ENCODE measurements around the gene SH3D19.

The SH3D19 gene

DNA sequence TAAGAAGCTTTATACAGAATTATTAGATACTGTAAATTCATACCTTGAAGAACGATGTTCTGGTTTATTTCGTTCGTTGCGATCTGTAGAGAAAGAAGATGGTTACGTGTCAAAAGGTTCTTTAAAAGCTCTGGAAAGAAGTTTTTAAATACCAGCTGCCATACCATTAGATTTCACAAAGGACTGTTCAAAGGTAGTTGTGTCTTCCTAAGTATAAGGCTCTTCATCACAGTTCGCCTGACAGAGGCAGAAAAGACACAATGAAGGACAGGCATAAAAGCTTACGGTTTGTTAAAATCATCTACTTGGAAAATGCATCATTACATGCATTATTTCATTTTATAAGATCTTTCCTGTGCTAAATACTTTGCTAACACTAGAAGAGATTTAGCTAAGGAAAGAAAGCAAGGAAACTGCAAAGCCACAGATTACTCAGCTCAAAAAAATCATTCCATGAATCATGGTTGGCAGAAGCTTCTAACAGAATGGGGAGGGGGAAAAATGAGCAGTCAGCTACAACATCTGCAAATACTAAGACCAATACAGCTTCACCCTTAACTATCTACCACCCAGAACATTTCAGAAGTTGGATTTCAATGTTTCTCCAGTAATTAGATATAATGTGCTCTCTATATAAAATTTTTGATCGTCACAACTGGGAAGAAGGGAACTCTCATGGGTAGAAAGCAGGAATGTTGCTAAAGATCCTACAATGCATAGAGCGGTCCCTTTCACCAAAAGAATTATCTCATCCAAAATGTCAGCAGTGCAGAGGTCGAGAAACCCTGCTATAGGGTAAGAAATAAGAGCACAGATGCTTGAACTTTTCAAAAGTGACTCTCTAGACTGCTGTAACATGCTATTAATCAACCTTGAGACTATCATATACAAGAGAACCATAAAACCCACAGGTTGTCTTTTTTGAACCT, 99.1 kb downstream of the SH3D19 start:
- no peak for DNase-seq

DNA sequence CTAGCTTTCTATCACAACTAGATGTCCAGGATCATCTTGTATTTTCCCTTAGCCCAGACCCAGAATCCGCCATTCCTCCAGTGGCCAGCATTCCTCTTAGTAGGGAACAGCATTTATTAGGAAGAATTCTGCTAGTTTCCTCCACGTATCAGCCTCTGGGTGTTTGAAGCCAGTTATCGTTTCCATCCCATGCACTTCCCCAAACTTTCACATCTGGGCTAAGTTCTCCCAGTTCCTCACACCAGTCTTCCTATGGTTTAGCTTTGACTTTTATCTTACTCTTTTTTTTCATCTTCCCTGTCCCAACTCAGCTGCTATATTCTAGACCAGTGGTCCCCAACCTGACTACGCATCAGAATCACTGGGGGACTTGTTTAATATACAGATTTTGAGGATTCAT, 101.9 kb downstream of the SH3D19 start:
- no peak for DNase-seq

DNA sequence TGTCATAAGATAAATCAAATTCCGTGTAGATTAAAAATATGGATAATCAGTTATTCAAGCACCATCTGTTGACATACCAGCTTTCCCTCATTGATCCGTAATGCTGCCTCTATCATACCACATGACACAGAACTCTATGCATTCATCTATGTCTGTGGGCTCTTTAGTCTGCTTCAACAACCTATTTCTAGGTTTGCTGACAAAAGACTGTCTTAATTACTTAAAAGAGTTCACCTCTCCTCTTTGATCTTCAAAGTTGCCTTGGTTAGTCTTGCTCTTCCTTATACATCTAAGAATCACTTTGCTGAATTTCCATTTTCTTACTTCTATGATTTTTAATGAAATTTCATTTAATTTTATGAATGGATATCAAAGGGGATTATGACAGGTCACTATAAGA, 105.5 kb downstream of the SH3D19 start:
- DNase-seq = no peak

DNA sequence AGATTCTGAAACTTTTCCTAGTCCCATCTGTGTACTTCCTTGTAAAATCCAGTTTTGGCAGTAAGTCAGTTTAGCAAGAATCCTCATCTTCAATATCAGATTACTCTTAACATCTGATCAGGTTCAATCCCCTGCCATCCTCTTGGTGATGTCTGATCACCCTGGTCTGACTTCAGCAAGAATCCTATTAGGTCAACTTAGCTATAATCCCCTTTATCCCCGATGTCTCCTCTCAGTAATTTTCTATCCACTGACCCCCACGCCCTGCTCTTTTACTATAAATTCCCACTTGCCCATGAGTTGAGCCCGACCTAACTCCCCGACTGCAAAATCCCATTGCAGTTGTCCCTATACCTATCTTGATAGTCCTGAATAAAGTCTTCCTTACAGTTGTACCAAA, 106.3 kb downstream of the SH3D19 start:
- DNase-seq = no peak

DNA sequence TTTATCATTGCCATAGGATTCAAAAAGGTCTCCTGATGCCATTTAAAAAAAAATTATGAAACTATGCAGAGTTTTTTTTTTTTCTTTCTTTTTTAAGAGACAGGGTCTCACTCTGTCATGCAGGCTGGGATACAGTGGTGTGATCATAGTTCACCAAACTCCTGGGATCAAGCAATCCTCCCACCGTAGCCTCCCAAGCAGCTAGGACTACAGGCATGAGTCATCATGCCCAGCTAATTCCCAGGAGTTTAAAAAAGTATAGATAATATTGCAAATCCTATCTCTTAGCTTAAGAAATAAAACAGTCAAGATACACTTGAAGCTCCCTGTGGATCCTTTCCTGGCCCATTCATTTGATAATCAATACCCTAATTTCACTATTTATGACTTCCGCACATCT, 107.1 kb downstream of the SH3D19 start:
- no peak for DNase-seq

DNA sequence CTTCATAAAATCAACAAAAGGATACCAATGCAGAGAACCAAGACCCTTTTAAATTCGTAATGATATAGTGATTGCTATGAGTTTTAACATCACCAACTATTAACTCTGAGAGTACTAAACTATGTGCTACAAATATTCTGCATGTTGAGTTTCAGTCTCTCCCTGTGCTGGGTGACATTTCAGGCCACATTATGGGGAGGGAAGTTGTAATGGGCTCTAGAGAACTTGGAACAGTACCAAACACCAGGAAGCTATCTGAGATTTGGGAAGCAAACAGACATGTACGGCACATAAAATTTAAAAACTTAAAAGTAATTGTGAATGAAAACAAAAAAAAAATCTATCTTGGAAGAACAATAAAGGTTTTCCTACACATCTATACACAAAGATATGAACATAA, 108.1 kb downstream of the SH3D19 start:
- no peak for DNase-seq

DNA sequence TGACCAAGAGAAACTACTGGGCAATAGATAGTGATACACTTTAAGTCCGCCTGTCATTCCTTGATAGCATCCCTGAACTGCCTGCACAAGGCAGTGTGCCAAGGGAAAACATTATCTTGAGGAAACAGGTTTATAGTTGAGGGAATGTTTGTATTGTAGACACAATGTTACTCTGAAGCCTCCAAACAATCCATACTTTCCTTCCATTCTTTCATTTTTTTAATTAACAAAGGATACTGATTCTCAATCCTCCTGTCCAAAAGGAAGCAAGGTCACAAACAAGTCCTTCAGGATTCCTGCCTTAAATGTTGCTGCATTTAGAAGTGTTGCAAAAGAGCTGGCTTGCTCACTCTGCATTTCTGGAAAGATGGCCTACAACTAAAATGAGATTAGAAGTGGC, 110.1 kb downstream of the SH3D19 start:
- no peak for DNase-seq

DNA sequence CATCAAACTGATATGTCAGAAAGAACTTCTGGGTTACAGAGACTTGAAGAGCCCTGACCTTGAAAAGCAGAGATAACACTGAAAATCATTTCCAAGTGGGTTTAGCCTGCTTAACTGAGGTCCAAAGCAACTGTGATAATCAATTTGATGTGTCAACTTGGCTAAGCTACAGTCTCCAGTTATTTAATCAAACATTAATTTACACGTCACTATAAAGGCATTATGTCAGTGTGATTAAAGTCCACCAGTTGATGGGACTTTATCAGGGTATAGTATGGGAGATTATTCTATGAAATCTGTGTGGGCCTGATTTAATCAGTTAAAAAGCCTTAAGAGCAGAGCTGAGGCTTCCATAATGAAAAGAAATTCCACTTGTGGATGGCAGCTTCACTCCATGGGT, 117.5 kb downstream of the SH3D19 start:
- no peak for DNase-seq

DNA sequence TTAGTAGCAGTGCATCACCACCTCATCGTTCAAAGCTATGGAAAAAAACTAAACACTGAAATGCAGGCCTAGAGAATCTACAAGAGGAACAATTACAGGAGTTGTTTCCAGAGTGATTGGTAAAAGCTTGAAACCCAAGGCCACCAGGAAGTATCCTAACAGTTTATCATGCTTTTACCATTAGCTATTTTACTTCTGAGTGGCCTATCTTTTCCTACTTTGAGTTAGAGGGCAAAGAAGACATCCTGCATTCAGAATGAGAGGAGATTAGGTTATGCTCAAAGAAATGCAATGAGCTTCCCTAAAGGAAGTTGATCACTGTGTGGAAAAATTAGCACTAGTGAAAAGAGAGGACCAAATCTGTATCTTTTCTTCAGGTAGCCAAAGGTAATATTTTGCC, 118.2 kb downstream of the SH3D19 start:
- DNase-seq = no peak

DNA sequence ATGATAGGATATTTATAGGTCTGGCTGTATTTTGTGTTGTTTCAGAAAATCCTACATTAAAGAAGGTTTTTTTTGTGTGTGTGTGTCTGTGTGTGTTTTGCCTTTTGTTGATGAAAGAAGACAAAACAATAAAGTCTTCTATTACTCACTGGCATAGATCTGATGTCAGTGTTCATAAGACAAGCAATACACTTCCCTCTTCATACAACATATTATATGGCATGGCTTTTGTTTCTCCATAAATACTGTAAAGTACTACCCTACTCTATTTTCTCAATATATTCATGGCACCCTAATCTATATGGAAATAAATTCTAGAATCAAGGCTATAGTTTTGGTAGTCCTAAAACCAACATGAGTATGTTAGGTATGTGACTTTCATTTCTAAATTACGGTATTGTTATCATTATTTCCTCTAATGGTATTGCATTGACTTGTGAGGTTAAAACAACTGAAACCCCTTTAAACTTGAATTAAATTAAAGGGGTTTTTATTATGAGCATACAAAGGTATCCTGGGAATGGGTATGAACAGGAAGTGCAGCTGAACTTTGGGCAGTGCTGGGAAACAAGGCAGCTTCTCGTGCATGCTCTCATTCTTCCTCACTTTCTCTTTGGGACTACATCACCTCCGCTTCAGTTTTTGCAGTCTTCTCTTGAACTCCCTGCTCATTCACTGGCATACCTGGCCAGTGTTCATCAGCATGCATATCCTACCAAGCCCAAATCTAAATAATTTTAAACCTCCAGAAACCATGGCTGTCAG, 119.0 kb downstream of the SH3D19 start:
- no peak for DNase-seq

DNA sequence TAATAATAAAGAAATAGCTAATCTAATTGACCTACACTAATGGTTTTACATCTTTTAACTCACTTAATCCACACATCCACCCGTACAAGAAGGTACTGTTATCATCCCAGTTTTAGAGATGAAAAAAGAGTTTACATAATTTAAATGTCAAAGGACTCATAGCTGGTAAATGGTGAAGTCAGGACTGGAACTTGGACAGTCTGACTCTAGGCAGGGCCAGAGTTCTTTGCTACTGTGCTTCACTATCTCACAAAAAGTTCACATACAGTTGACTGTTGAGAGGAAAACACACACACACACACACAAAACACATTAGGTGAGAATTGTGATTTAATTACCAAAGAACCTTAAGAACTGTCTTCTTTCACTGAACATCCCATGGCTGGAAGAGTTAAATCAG, 119.7 kb downstream of the SH3D19 start:
- no peak for DNase-seq

DNA sequence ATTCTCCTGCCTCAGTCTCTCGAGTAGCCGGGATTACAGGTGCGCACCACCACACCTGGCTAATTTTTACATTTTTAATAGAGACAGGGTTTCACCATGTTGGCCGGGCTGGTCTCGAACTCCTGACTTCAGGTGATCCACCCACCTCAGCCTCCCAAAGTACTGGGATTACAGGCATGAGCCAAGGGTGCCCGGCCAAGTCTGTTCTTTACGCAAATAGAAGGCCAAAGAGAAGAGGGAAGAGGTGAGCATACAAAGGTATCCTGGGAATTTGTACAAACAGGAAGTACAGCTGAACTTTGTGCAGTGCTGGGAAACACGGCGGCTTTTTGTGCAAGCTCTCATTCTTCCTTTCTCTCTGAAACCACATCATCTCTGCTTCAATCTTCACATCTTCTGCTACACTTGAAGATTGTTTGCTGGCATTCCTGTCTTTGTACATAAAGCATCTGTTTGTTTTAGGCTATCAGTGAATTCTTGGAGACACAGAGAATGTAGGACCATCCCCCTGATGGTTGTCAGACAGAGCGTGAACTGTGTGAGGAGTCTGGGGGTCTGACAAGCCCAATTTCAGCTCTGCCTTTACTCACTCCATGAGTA, 120.4 kb downstream of the SH3D19 start:
- no peak for DNase-seq

DNA sequence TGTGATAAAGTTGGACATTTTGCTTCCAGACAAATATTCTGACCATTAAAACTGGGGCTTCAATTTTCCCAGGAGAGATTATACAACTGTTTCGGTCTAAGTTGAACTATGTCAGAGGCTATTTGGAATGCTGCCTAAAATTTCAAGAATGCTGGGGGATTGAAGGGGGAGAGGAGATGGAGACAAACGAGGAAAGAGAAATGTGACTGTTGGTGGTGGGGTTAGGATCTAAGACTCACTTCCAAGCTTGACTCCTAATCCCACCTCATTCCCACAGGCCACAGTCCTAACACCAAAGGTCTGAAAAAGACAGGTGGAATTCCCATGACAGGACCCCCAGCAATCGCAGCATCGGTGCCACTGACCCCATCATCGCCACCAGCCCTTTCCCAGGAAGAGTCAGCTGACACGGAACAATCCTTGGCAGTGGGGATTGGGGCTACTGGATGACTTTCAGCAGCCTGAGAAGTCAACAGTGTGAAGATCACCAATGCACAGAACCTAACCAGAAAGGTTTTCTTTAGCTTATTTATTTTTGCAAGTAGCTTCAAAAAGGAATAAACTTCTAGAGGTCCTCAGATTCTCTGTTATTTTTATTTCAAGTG, 122.5 kb downstream of the SH3D19 start:
- DNase-seq = no peak

DNA sequence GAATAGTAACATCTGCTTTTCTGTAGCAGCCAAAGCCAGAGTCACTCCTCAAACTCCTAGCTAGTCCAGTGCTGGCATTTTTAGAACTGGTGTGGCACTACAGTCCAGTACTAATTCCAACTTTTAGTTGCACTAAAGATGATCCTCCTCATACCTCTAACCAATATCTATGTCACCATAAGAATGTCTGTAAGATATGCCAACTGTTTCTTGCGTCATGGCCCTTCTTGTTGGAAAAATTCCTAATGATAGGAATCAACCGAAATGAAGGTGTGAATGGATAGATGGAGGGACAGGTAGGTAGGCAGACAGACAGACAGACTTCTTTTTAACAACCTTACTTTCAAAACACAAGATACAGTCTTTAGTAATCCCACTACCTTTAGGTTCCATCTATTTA, 123.0 kb downstream of the SH3D19 start:
- no peak for DNase-seq

DNA sequence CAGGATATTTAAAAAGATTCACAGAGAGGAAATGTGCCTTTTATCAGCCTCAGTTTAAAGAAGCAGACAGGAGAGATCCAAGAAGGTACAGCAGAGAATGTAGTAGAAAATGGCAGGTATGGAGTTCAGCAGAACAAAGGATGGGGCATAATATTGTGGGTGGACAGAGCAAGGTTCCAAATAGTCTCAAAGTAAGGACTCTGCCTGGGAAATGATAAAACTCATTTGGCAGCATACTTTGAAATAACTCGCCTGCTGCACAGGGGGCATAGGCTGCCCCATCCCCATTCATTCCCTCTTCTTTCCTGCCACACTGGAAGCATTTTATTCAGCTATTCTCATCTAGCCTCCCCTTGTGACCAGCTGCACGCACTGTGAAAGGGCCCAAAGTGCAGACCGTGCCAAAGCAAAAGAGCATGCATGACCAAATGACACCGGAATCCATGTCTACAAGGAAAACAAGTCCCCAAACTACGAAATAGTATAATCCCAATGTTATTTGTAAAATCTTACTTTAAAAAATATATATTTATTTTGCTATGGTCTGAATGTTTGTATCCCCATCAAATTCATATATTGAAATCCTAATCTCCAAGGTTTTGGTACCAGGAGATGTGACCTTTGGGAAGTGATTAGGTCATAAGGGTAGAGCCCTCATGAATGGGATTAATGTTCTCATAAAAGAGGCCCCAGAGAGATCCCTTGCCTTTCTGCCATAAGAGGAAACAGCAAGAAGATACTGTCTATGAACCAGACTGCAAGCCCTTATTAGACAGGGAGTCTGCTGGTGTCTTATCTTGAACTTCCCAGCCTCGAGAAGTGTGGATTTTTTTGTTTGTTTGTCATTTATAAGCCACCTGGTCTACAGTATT, 125.8 kb downstream of the SH3D19 start:
- no peak for DNase-seq

DNA sequence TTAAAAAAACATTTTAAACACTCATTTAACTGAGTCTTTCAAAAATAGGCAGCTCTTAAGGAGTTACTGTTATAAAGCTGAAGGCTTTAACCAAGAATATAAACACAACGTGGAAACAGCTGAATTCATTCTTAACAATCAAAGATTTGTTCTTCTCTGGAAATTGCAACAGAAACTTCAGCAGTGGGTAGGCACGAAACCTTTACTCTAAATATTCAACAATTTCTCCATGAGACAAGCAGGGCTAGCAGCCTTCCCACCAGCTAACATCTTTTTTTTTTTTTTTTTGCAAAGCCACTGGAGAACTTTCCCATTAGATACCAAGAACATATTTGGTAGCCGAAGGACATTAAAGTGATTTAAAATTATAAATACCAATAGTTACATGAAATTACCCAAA, 126.7 kb downstream of the SH3D19 start:
- DNase-seq = no peak

DNA sequence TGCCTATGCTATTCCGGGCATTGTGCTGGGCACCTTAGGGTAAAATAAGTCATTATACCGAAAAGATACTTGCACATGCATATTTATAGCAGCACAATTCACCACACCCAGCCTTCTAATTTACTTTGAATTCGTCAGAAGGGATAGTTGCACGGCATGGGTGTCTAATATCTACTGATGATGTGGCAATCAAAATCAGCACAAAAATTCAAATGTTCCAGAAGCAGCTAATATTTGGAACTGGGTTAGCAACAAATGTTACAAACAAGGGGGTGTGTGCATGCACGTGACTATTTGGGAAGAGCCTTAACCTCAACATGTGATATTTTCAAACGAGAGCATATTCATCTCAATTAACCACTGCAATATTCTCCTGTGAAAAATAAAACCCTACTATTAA, 128.2 kb downstream of the SH3D19 start:
- no peak for DNase-seq

DNA sequence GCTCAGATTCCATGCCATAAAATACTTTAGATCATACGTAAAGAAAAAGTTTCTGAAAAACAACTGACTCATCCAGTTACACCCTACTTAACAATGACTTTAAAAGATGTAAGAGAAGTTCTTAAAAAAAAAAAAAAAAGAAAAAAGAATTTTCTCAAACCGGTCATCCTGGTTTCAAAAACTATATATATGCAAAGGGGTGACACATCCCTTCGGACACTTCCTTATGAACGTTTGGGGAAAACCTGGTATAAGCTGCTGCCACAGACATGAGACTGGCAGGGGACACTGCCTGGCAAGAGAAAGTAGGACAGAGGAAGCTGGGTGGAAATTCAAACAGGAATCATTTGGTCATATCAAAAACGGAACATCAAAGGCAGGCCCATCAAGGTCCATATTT, 129.6 kb downstream of the SH3D19 start:
- DNase-seq = no peak

DNA sequence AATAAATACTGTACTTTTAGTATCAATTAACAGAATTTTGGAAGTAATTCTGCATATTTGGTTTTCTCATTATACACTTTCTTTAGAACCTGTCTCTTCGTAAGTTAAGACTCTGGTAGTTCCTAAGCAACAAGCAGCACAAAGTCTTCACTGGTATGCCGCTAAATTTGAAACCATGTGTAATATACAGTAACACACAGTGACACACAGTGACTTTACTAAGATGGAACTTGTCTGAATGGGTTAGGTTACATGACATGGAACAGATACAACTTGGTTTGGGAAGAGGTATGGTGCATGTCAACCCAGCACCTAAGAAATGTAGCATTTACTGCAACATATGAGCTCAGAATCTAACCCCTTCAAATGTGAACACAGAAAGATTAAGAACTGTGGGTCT, 132.0 kb downstream of the SH3D19 start:
- DNase-seq = no peak

DNA sequence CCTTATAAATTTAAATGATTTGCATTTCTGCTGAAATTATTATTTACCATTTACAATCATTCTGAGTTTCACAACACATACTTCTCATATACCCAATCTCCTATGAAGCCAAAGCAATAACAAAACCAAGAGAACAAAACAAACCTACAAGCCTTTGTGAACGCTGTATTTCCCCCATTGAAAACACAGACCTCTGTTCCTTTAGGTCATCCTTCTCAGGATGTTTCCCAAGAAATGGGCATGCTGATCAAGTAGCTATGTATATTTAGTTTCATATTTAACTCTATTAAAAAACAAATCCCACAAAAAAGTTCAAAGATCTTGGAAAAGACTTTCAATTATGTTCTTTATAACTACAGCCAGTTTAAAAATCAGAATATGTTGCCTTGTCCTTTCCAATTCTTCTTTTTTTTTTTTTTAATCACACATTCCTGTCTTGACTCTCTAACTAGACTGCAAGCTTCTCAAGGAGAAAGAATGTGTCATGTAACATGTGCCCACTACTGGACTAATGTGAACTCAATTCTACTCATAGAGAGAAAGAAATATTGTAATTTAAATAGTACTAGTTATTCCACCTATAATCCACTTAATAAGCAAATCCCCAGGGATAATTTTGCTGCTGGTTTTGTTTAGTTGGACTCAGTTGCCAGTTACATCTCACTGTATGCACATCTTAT, 132.7 kb downstream of the SH3D19 start:
- no peak for DNase-seq

DNA sequence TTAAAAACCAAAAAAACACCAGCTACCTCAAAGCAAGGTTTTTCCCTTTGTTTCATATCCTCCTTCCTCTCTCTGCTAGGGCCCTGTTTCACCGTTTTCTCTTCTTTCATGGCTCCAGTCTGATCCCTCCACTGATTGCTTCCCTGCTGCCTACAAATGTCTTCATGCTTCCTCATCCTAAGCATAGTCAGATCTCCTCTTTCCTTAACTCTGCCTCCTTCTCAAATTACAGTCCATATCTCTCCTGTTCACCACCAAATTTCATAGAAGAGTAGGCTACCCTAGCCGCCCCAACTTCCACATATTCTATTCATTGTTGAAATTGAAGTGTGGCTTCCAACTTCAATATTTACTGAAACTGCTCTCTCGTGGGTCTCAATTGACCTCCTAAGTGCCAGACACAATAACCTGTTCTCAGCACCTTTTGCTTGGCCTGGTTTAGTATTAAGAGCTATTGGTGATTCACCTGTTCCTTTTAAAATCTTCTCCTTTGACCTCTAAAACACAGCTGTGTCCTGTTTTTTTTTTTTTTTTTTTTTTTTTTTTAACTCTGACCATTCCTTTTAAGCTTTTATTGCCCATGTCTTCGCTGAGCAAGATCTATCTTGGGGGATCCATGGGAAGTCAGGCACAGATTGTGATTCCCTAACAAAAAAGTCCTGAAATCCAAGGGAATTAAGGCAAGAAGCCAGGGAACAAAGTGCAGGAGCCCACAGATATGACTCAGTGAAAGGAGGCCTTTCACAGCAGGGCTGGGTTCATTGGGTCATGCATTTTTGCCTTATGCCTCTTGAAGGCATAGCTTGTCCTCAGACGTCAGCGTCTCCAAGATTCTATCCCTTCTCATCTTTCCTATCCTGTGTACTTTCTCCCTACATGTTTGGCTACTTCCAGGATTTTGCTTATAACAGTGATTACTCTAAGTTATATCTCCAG, 140.6 kb downstream of the SH3D19 start:
- DNase-seq = no peak
